ENCODE results near the gene CTF1.

GRCh38 chr16:30903596-30903995 lies 7.2 kb downstream of the CTF1 start:
- TF ChIP-seq SMC3 (IDR thresholded peaks at IDR 0.05), result no peak
- no peak for TF ChIP-seq HMGXB4 (CRISPR knock-in tag; IDR thresholded peaks at IDR 0.05; ENCODE audit: borderline replicate concordance)
- no peak for TF ChIP-seq TFCP2L1 (CRISPR knock-in tag; IDR thresholded peaks at IDR 0.05)
- TF ChIP-seq NFE2L2 (conservative IDR thresholded peaks at IDR 0.05; ENCODE audit: low read length), result no peak

All from A549 (cell line).